LNCAP (cell line): ENCODE data around the gene OAS1.

Source experiments
- TF ChIP-seq, protein P1 (sequence below): fragments of 450-650 bp; IDR thresholded peaks from 2 replicates; pipeline ENCODE4 v1.5.1; 2017; ENCODE audit warnings: mild to moderate bottlenecking

OAS1 gene

DNA sequence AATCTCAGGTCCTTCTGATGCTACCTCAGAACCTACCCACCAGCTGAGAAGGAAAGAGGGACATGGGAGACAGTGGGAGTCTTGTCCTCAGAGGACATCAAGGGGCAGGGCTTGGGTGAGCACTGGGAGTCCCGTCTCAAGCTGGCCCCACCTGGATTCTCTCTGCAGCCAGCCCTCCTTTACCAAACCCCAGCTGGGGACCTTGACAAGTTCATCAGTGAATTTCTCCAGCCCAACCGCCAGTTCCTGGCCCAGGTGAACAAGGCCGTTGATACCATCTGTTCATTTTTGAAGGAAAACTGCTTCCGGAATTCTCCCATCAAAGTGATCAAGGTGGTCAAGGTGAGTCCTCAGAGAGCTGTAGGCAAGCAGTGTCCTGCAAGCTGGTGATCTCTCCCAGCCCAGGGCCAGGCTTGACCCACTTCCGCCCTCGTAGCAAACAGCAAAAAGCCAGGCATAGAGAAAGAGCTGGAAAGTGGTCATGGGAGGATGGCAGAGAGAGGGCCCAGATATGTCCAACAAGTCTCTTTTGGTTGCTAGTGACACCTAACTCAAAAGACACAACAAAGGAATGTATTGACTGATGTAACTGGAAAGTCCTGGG lies 57.4 kb downstream of the OAS1 start:
- TF ChIP-seq, protein P1, sequence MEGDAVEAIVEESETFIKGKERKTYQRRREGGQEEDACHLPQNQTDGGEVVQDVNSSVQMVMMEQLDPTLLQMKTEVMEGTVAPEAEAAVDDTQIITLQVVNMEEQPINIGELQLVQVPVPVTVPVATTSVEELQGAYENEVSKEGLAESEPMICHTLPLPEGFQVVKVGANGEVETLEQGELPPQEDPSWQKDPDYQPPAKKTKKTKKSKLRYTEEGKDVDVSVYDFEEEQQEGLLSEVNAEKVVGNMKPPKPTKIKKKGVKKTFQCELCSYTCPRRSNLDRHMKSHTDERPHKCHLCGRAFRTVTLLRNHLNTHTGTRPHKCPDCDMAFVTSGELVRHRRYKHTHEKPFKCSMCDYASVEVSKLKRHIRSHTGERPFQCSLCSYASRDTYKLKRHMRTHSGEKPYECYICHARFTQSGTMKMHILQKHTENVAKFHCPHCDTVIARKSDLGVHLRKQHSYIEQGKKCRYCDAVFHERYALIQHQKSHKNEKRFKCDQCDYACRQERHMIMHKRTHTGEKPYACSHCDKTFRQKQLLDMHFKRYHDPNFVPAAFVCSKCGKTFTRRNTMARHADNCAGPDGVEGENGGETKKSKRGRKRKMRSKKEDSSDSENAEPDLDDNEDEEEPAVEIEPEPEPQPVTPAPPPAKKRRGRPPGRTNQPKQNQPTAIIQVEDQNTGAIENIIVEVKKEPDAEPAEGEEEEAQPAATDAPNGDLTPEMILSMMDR, result no peak

DNA sequence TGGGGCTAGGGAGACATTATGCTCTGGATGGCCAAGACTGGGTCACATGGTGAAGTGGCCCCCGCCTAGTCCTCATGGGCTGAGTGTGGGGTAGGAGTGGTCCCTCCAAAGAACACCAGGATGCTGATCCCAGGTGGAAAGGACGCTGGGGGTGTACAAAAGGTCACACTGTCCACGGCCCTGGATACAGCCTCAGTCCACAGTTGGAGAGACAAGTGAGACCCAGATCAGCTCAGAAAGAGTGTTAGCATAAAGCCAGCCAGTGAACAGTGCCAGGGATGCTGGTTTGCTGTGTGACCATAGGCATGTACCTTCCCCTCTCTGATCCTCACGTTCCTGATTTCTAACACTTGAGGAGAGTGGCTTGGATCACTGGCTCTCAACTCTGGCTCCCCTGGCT lies 58.2 kb downstream of the OAS1 start:
- TF ChIP-seq, protein P1, result no peak

DNA sequence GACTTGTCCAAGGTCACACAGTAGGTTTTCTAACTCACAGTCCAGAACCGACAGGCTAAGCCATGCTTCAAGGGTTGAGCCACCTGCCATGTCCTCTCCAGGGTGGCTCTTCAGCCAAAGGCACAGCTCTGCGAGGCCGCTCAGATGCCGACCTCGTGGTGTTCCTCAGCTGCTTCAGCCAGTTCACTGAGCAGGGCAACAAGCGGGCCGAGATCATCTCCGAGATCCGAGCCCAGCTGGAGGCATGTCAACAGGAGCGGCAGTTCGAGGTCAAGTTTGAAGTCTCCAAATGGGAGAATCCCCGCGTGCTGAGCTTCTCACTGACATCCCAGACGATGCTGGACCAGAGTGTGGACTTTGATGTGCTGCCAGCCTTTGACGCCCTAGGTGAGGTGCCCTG lies 58.9 kb downstream of the OAS1 start:
- TF ChIP-seq, protein P1, result no peak

DNA sequence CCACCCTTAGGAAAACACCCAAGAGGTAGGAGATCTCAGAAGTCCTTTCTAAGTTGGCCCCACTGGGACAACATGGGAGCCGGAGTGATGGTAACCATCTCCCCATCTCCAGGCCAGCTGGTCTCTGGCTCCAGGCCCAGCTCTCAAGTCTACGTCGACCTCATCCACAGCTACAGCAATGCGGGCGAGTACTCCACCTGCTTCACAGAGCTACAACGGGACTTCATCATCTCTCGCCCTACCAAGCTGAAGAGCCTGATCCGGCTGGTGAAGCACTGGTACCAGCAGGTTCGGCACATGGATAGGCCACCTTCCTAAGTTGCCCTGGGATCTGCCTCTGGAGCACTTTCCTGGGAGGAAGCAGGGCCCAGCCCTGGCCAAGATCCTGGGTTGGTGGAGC lies 60.5 kb downstream of the OAS1 start:
- TF ChIP-seq, protein P1, result no peak

DNA sequence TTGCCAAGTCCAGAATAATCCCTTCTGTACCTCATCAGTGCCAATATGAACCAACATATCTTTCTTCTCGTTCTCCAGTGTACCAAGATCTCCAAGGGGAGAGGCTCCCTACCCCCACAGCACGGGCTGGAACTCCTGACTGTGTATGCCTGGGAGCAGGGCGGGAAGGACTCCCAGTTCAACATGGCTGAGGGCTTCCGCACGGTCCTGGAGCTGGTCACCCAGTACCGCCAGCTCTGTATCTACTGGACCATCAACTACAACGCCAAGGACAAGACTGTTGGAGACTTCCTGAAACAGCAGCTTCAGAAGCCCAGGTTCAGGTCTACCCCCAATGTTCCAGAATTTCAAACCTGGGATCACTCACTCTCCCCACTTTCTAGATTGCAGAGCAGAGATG lies 61.1 kb downstream of the OAS1 start:
- TF ChIP-seq, protein P1, result no peak
